GM19043 (cell line): Measurements from ENCODE around the gene OR10H4.
"Not testable (repeated sequence)": the region's sequence is repeated elsewhere in the genome, so short reads cannot be mapped to it uniquely, and the experiment has no call there.

Experiments
- ATAC-seq: cut with Tn5 transposase; IDR thresholded peaks from one replicate; pipeline ENCODE4 v1.9.1; 2021; ENCODE audit warnings: low read depth; ENCODE audit not compliant: unreplicated experiment

The OR10H4 gene

GRCh38 chr19:15936950-15937349, 11.9 kb upstream of the OR10H4 start:
- no peak for ATAC-seq

- ATAC-seq = no peak
These were observed 11.0 kb upstream of the OR10H4 start for GRCh38 chr19:15937771-15938170.

- no peak for ATAC-seq
These were observed 4.4 kb upstream of the OR10H4 start for GRCh38 chr19:15944401-15944800.

- no peak for ATAC-seq
These were observed 3.5 kb upstream of the OR10H4 start for GRCh38 chr19:15945301-15945700.

- ATAC-seq = no peak
These were observed 6.0 kb downstream of the OR10H4 start for GRCh38 chr19:15954820-15955219.

- ATAC-seq = no peak
These were observed 13.5 kb downstream of the OR10H4 start for GRCh38 chr19:15962319-15962718.

GRCh38 chr19:15964231-15964630, 15.4 kb downstream of the OR10H4 start:
- no peak for ATAC-seq

- no peak for ATAC-seq
These were observed 22.5 kb downstream of the OR10H4 start for GRCh38 chr19:15971224-15971780.

GRCh38 chr19:15972043-15972442, 23.2 kb downstream of the OR10H4 start:
- not testable (repeated sequence) for ATAC-seq

GRCh38 chr19:15974856-15975255, 26.0 kb downstream of the OR10H4 start:
- no peak for ATAC-seq

- no peak for ATAC-seq
These were observed 28.3 kb downstream of the OR10H4 start for GRCh38 chr19:15976836-15977689.

GRCh38 chr19:15977690-15978089, 28.9 kb downstream of the OR10H4 start:
- no peak for ATAC-seq

- no peak for ATAC-seq
These were observed 30.5 kb downstream of the OR10H4 start for GRCh38 chr19:15979293-15979692.

GRCh38 chr19:15985831-15986230, 37.0 kb downstream of the OR10H4 start:
- ATAC-seq = not testable (repeated sequence)

- no peak for ATAC-seq
These were observed 37.9 kb downstream of the OR10H4 start for GRCh38 chr19:15986701-15987100.

- ATAC-seq = no peak
These were observed 41.1 kb downstream of the OR10H4 start for GRCh38 chr19:15989889-15990288.

- ATAC-seq = no peak
These were observed 42.8 kb downstream of the OR10H4 start for GRCh38 chr19:15991602-15992001.

- no peak for ATAC-seq
These were observed 43.2 kb downstream of the OR10H4 start for GRCh38 chr19:15992014-15992413.

- no peak for ATAC-seq
These were observed 46.7 kb downstream of the OR10H4 start for GRCh38 chr19:15995536-15995935.

GRCh38 chr19:15998166-15998565, 49.4 kb downstream of the OR10H4 start:
- no peak for ATAC-seq
